Spleen (tissue), 11 donors: Measurements from ENCODE around the gene ANKRD11. TPM values are rescaled to one million over a fixed set of nuclear protein-coding genes. Genes with fewer than 3 reads are reported as not detected.

Experiments
- DNase-seq: peaks from one replicate; pipeline ENCODE4 v3.0.0-alpha.2; 2020
- H3K27ac ChIP-seq, 8 donors: fragments of 200-600 bp; sonication (generic) in 7 of 8; 1 replicate in 4 of 8; 2 replicates in 4 of 8; pipeline versions ENCODE4 v1.5.0 to v1.8.0; 2016 to 2021; ENCODE audit warnings: inconsistent platforms in 4 of 8, mild to moderate bottlenecking in 4 of 8, moderate library complexity in 1 of 8
- H3K27me3 ChIP-seq, 7 donors: fragments of 200-600 bp; sonication (generic) in 6 of 7; replicated peaks in 1 of 7; 1 replicate in 4 of 7; 2 replicates in 3 of 7; pipeline versions ENCODE4 v1.5.0 to v1.8.0; 2016 to 2021; ENCODE audit warnings: inconsistent platforms in 3 of 7, mild to moderate bottlenecking in 1 of 7
- H3K36me3 ChIP-seq, 6 donors: fragments of 200-600 bp; sonication (generic) in 5 of 6; 1 replicate in 4 of 6; 2 replicates in 2 of 6; pipeline versions ENCODE4 v1.5.0 to v1.8.0; 2016 to 2021; ENCODE audit warnings: inconsistent platforms in 2 of 6
- H3K4me1 ChIP-seq, 6 donors: fragments of 200-600 bp; sonication (generic) in 5 of 6; 1 replicate in 3 of 6; 2 replicates in 3 of 6; pipeline versions ENCODE4 v1.5.0 to v1.8.0; 2016 to 2021; ENCODE audit warnings: inconsistent platforms in 3 of 6
- H3K4me3 ChIP-seq, 8 donors: fragments of 200-600 bp; sonication (generic) in 7 of 8; 1 replicate in 4 of 8; 2 replicates in 4 of 8; pipeline versions ENCODE4 v1.5.0 to v1.8.0; 2016 to 2021; ENCODE audit warnings: inconsistent platforms in 4 of 8, mild to moderate bottlenecking in 4 of 8, moderate library complexity in 2 of 8
- H3K9me3 ChIP-seq, 8 donors: fragments of 200-600 bp; sonication (generic) in 7 of 8; 1 replicate in 4 of 8; 2 replicates in 4 of 8; pipeline versions ENCODE4 v1.5.0 to v1.8.0; 2016 to 2021; ENCODE audit warnings: inconsistent platforms in 4 of 8
- CTCF ChIP-seq, 11 experiments: fragments of 200-600 bp in 7 of 11; fragments of 450-650 bp in 4 of 11; sonication (generic) in 4 of 11; IDR thresholded peaks in 8 of 11; conservative IDR thresholded peaks in 3 of 11; 1 replicate in 7 of 11; 2 replicates in 4 of 11; pipeline versions ENCODE4 v1.4.0 to v1.8.0; 2016 to 2021; ENCODE audit warnings: antibody characterized with exemption in 11 of 11, inconsistent platforms in 4 of 11, mild to moderate bottlenecking in 1 of 11
- POLR2A ChIP-seq, 3 donors: fragments of 450-650 bp; IDR thresholded peaks; one replicate each; pipeline ENCODE4 v1.5.1; 2017; ENCODE audit warnings: antibody characterized with exemption in 3 of 3, mild to moderate bottlenecking in 1 of 3
- POLR2AphosphoS5 ChIP-seq, 3 donors: sonication (generic); formaldehyde crosslinking; IDR thresholded peaks; one replicate each; pipeline ENCODE4 v1.5.1; 2017; ENCODE audit warnings: antibody characterized with exemption in 3 of 3
- WGBS, 5 donors: extraction: QIAGEN DNeasy Blood & Tissue Kit in 3 of 5; methylation state at CpG; one replicate each; pipeline versions ENCODE4 v1.1.5 to v1.1.7; 2013 to 2018; 5-methylcytosine and 5-hydroxymethylcytosine counted together
- intact Hi-C: fragments of 100-400 bp; cut with DNase I; formaldehyde crosslinking; loops from one replicate; pipeline ENCODE4 v1.15.0; 2023; ENCODE audit warnings: low total_unique reads
- polyA plus RNA-seq, 3 donors: library from polyadenylated mRNA; stranded (reverse); fragments of 200-250 nt; gene quantifications; one replicate each; pipeline ENCODE4 v1.2.1, GENCODE V29; 2013
- small RNA-seq, 4 donors: library from RNA; depleted of rRNA; stranded (forward); fragments of <200 nt; gene quantifications; one replicate each; pipeline ENCODE3, GENCODE V24; 2016
- total RNA-seq, 7 donors: library from RNA; depleted of rRNA in 3 of 7; stranded (reverse); fragments of >200 nt in 3 of 7; fragmentation: NEBNext Ultra II Directional in 4 of 7; extraction: Animal tissue kit (Norgen Biotek cat#: 25700) in 4 of 7; gene quantifications; one replicate each; pipeline versions ENCODE4 v1.1.0 to v1.2.1, GENCODE V29; 2016 to 2021
- donor health status: healthy with polysubstance abuse.
- donor health status: DM: no; HTN: no; CAD: no; lungs with moderate emphysema.
- donor health status: DM: no; HTN: no; CAD: no.
- donor health status: Bipolar disorder and iron deficiency.
- donor health status: healthy.
- donor health status: DM: no; HTN: no; CAD: no.
- donor health status: DM: yes; HTN: yes; CAD: no.

The ANKRD11 gene
- total and polyA plus RNA-seq, 10 donors: 29.0 to 203 (median 128) TPM

GRCh38 chr16:89221604-89222003, 268.8 kb downstream of the ANKRD11 start:
- Histone ChIP-seq H3K36me3 (peaks cover 4 to 68% (median 48%) of the 10 kb centered on the region in 6 donors), H3K4me1 (peaks cover 12 to 41% (median 22%) of the 10 kb centered on the region in 6 donors), H3K27me3 (no peaks in the 10 kb centered on the region), H3K9me3 (peaks cover 0 to 8% (median 3%) of the 10 kb centered on the region in 8 donors), H3K27ac (no peak overlapping the region), H3K4me3 (no peak overlapping the region)
- TF ChIP-seq POLR2A (IDR thresholded peaks at IDR 0.05) (no peak), POLR2AphosphoS5 (IDR thresholded peaks at IDR 0.05) (no peak)
- no peak for DNase-seq
- WGBS, 5 donors: 77 to 91% (median 84%) methylated on average over 3 of the region's 3 CpGs
- intact Hi-C loops: no loop called here

GRCh38 chr16:89219365-89219764, 271.0 kb downstream of the ANKRD11 start:
- Histone ChIP-seq H3K4me1 (peaks cover 19 to 62% (median 33%) of the 10 kb centered on the region in 6 donors), H3K27me3 (no peaks in the 10 kb centered on the region), H3K9me3 (no peaks in the 10 kb centered on the region), H3K4me3 (no peak overlapping the region), H3K36me3 (peaks cover 4 to 45% (median 30%) of the 10 kb centered on the region in 6 donors), H3K27ac (no peak overlapping the region)
- WGBS, 5 donors: 65 to 78% (median 69%) methylated on average over 5 of the region's 5 CpGs
- TF ChIP-seq POLR2A (IDR thresholded peaks at IDR 0.05) (no peak), POLR2AphosphoS5 (IDR thresholded peaks at IDR 0.05) (no peak), CTCF (IDR thresholded peaks at IDR 0.05 in 8 of 11, conservative IDR thresholded peaks at IDR 0.05 in 3 of 11) (no peak)
- intact Hi-C loops: loop anchor here (10.0 kb wide), 2 partner anchors 275 to 485 kb away; no protein-coding TSS in a partner anchor
- DNase-seq: no peak

Small RNAs within 50 kb of the gene (small RNA-seq; reads per million reads assigned to genes)
- gene RNU6-430P: 0 reads per million in 4 donors

Other genes with a start within 250 kb of the ANKRD11 start
- 100 to 1,000 TPM in 6 of 7 donors, 10 to 100 TPM in 1; 90.4 to 260 (median 153) TPM for gene SPG7, start 17.8 kb upstream of the ANKRD11 start, total RNA-seq
- 100 to 1,000 TPM in 2 of 3 donors, 10 to 100 TPM in 1; 64.5 to 189 (median 135) TPM for gene SPG7, start 17.8 kb upstream of the ANKRD11 start, polyA plus RNA-seq
- 1,000 to 10,000 TPM; 2,154 to 6,842 (median 2,799) TPM for gene RPL13, start 70.1 kb upstream of the ANKRD11 start, total RNA-seq
- gene RPL13, start 70.1 kb upstream of the ANKRD11 start, polyA plus RNA-seq: over 10,000 TPM; 13,171 to 16,278 (median 14,011) TPM
- 1 to 10 TPM in 3 of 7 donors, under 1 TPM in 3, not detected in 1; 0.37 to 2.2 (median 1.0) TPM for gene CPNE7, start 85.2 kb upstream of the ANKRD11 start, total RNA-seq
- 1 to 10 TPM; 2.9 to 4.3 (median 3.7) TPM for gene CPNE7, start 85.2 kb upstream of the ANKRD11 start, polyA plus RNA-seq
- gene DPEP1, start 123.1 kb upstream of the ANKRD11 start, total RNA-seq: 10 to 100 TPM in 1 of 7 donors, 1 to 10 TPM in 5, under 1 TPM in 1; 0.57 to 39.5 (median 4.0) TPM
- 1 to 10 TPM in 1 of 3 donors, under 1 TPM in 2; 0.33 to 2.0 (median 0.83) TPM for gene DPEP1, start 123.1 kb upstream of the ANKRD11 start, polyA plus RNA-seq
- gene CHMP1A, start 167.1 kb upstream of the ANKRD11 start, total RNA-seq: 10 to 100 TPM; 44.4 to 96.2 (median 79.0) TPM
- 10 to 100 TPM; 54.2 to 90.5 (median 63.6) TPM for gene CHMP1A, start 167.1 kb upstream of the ANKRD11 start, polyA plus RNA-seq
- gene SPATA33, start 167.3 kb upstream of the ANKRD11 start, total RNA-seq: 1 to 10 TPM; 2.9 to 5.7 (median 4.7) TPM
- 1 to 10 TPM; 3.8 to 7.0 (median 4.9) TPM for gene SPATA33, start 167.3 kb upstream of the ANKRD11 start, polyA plus RNA-seq
- gene CDK10, start 196.1 kb upstream of the ANKRD11 start, total RNA-seq: 100 to 1,000 TPM in 2 of 7 donors, 10 to 100 TPM in 5; 47.6 to 114 (median 76.3) TPM
- gene CDK10, start 196.1 kb upstream of the ANKRD11 start, polyA plus RNA-seq: 100 to 1,000 TPM in 2 of 3 donors, 10 to 100 TPM in 1; 74.4 to 201 (median 134) TPM
- gene SPATA2L, start 211.1 kb upstream of the ANKRD11 start, total RNA-seq: 10 to 100 TPM in 6 of 7 donors, 1 to 10 TPM in 1; 6.8 to 16.9 (median 10.5) TPM
- gene SPATA2L, start 211.1 kb upstream of the ANKRD11 start, polyA plus RNA-seq: 1 to 10 TPM; 4.6 to 6.3 (median 5.7) TPM
- gene VPS9D1, start 230.3 kb upstream of the ANKRD11 start, total RNA-seq: 10 to 100 TPM in 6 of 7 donors, 1 to 10 TPM in 1; 6.0 to 28.8 (median 19.2) TPM
- 10 to 100 TPM in 2 of 3 donors, 1 to 10 TPM in 1; 7.4 to 37.2 (median 34.5) TPM for gene VPS9D1, start 230.3 kb upstream of the ANKRD11 start, polyA plus RNA-seq
- gene ZNF276, start 231.0 kb upstream of the ANKRD11 start, total RNA-seq: 10 to 100 TPM; 59.0 to 83.7 (median 65.3) TPM
- gene ZNF276, start 231.0 kb upstream of the ANKRD11 start, polyA plus RNA-seq: 10 to 100 TPM; 28.9 to 63.6 (median 42.9) TPM